NCI-H187 treated with DMSO at 0.1 percent for 48 hours (cell line): ENCODE results near the gene GAB3.
A peak's percentile ranks its signal among the peaks of the same experiment; 100 is the strongest.

Experiments used
- DNase-seq: peaks from one replicate; lab custom pipeline; 2025; lab: John Stamatoyannopoulos, UW

GAB3 gene, protein sequence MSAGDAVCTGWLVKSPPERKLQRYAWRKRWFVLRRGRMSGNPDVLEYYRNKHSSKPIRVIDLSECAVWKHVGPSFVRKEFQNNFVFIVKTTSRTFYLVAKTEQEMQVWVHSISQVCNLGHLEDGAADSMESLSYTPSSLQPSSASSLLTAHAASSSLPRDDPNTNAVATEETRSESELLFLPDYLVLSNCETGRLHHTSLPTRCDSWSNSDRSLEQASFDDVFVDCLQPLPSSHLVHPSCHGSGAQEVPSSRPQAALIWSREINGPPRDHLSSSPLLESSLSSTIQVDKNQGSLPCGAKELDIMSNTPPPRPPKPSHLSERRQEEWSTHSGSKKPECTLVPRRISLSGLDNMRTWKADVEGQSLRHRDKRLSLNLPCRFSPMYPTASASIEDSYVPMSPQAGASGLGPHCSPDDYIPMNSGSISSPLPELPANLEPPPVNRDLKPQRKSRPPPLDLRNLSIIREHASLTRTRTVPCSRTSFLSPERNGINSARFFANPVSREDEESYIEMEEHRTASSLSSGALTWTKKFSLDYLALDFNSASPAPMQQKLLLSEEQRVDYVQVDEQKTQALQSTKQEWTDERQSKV

DNA sequence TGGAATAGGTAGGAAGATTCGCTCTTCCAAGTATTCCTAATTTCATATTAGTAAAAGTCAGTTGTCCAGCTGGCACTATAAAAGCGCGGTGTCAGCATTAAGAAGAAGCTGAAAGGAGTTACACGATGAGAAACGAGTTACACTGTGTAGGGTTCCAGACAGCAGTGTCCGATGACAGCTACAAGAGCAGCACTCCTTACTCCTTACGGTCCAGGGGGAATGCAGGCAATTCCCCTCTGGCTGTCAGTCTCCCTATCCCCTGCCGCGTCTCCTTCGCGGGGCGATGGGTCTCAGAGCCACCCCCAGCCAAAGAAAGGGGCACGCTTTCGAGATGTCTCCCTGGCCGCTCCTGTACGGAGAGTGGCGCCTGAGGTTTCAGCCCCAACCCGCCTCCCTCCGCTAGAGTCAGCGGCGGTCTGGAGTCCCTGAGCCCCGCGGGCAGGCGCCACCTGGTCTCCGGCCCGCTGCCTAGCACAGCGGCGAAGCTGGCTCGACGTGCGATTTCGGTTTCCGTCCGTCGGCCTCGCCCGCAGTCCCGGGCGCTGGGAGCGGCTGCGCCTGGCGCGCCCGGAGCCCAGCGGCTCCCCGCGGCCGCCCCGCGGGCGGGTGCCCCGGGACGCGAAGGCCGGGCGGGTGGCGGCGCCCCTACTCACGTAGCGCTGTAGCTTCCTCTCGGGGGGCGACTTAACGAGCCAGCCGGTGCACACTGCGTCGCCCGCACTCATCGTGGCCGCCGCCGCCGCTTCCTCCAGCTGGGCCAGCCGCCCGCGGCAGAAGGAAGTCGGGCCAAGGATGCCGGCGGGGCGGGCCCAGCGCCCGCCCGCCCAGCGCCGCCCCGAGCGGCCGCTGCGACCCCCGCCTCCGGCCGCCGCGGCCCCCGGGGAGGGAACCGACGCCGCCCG, at the start of gene GAB3:
Gene GAB3, minus strand, starts transcription at position 777 of the 902 bp plus-strand sequence. Its CDS starts 52 bp downstream, at position 725.
- no peak for DNase-seq

DNA sequence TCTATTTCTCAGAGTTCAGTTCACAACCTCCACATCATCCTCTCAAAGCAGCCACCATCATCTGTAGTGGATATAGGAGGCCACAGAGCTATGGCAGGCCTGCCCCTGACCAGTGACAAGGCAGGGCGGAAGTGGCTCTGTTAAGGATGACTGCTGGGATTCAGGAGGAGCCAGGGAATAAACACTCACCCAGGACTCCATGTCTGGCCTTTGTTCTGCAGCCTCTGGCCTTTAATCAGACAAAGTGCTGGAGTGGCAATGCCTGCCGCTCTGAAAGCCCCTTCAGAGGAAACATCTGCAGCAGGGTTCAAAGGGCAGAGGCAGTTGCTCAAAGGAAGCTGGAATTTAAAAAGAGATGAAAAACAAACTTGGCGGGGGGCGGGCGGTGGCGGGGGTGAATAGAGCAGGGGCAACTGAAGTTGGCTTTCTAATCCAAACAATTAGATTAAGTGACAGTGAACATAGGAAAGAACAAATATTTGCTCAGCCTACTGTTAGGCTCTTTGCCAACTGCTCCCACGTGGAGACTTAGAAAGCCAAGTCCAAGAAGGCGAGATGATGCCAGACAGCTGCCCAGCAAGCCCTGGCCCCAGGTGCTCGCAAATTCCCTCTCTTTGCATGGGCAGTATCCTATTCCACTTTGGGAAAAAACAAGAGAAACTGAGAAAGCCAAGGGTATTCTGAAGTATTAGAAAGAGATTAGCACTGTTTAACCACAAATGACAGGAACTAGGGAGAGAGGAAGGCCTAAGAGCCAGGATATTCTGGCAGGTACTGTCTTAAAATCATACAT, 48.9 kb upstream of the GAB3 start:
- DNase-seq, result peak; percentile 86

DNA sequence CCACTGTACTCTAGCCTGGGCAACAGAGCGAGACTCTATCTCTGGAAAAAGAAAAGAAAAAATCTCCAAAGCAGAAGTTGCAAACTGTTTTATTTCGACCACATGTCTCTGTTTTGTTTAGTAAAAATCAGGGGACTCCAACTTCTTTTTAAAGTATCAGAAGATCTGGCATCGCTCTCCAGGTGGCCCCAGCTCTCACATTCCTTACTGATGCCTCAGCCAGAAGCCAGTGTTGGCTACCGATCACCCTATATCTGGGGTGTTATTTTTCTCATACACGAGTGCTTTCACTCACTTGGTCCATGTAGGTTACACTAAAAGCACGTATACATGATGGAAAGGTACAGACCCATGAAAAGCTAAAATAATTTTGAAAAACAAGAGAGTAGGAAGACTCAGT, 46.1 kb upstream of the GAB3 start:
- DNase-seq, result no peak

DNA sequence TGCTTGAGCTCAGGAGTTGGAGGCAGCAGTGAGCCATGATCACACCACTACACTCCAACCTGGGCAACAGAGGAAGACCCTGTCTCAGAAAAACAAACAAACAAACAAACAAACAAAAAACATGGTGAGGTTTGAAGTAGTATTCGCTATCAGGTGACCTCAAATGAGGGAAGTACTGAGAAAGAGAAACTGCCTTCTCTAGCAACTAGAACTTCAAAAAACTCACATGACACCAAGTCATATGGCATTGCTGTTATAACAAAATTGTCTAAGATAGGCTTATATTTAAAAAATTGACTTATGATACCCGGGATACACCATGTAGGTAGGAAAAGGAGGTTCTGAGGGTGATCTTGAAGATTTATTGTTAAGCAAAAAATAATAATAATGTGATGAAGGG, 44.1 kb upstream of the GAB3 start:
- no peak for DNase-seq

DNA sequence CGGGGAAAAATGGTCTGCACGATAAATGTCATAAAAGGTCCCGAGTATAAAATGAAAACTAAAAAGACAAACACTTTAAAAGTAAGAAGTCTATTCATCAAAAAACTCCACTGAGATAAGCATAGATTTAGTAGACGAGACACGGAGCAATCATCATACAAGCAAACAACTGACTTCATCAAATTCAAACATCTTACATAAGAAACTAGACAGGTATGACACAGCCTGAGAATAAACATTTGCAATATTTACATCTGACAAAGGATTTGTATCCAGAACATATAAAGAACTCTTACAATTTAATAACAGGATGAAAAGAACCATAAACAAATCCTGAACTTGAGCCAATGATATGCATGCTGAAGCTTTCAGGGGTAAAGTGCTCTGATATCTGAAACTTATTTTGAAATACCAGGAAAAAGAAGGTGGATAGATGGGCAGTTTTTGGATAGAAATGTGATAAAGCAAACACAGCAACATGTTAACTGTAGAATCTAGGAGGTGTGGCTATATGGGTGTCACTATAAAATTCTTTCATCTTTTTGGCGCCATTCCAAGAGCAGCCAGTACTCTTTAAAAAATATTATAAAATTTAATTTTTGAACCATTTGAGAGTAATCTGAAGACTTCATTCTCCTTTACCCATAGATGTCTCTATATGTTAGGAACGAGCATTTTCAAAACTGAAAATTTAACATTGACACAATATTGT, 42.4 kb upstream of the GAB3 start:
- no peak for DNase-seq

DNA sequence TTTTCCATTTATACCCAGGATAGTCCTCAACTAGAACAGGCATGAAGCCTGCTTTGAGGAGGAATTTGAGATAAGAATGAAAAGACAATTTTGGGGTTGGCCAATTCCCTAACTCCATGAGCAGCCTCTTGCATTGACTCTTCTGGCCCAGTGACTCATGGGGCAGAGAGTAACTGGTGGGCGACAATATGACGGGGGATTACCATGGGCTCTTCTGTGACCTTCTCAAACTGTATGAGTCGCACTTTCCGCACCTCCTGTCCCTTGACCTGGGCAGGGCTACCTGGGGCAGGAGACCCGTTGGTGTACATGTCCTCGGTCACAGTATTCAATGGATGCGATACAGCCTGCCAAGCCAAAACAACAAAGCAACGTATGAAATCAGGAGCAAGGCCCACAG, 41.1 kb upstream of the GAB3 start:
- DNase-seq, result no peak

DNA sequence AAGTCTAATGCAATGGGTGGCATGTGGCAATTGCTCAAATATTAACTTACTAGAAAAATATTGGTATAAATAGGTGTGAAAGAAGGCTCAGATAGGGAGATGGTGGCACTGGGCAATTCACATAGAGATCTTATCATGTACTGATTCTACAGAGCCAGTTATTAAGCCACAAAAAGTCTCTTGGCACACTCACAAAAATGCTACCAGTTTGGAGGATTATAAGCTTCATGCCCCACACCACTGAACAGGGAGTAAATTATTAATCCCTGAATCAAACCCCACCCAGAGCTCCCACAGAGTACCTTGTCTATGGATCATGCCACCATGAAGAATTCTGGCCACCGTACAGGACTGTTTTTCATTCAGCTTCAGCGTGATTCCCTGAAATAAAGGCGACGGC, 40.6 kb upstream of the GAB3 start:
- no peak for DNase-seq

DNA sequence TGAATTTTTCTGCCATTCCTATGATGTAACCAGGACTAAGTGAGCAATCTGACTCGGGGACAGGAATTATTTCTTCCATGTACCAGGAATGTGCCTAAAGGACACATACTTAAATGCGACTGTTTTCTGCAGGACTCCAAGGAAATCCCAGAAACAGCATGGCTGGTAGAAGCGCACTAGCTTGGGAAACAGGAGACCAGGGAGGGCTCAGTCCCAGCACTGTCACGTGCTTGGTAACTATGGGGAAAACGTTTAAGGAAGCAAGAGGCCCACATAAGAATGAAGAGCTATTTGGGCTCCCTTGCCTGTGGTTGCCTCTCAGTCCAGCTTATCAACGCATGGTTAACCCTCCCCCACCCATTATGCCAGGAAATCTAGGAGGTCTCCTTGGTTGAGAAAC, 34.8 kb upstream of the GAB3 start:
- DNase-seq, result no peak

DNA sequence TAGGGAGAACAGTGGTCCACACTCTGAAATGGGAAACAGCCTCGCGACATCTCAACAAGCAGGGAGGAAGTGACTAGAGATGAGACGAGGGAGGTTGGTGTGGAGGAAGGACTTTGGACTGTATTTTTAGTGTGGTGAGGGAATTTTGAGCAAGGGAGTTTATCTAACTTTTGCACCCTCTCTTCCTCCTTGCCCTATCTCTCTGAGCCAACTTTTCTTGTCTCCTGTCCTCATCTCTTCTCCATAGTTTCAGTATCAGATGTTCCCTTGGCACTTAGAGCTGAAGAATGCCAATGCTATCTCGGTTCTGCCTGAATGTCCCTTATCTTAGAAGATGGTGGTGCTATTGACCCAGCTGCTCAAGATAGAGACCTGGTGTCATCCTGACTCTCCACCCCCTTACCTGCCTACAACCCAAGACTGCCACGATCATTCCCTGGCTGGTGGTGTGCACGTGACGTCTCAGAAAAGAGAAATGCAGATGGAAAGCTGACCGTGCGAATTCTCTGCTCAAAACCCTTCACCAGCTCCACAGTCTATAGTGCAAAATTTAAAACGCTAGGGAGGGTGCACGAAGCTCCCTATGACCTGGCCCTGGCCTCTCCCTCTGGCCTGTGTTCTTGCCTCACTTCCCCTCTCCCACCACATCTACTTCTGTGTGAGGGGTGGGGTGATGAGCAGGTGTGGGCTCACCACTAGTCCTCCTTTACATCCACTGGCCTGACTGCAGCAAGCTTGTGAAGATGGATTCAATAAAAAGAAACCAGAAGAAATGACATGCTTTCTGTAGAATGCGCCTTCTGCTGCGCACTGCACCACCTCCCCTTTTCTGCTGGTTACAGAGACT, 33.5 kb upstream of the GAB3 start:
- DNase-seq, result no peak

DNA sequence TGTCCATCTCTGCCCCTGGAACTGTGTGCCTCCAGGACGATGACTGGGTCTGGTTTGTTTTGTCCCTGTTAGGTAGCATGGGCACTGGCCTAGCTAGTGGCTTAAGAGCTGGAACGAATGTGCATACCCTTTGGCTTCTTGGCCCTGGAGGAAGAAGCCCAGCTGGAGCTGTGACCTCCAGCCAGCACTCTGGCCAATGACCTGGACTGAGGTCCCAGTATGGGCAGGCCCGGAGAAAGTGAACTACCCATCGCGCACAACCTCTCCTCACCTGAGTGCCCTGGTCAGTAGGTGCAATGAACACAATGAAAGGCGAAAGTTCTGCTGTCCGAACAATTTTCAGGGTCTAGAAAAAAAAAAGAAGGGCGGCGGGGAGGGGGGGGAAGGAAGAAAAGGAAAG, 30.1 kb upstream of the GAB3 start:
- DNase-seq, result no peak

DNA sequence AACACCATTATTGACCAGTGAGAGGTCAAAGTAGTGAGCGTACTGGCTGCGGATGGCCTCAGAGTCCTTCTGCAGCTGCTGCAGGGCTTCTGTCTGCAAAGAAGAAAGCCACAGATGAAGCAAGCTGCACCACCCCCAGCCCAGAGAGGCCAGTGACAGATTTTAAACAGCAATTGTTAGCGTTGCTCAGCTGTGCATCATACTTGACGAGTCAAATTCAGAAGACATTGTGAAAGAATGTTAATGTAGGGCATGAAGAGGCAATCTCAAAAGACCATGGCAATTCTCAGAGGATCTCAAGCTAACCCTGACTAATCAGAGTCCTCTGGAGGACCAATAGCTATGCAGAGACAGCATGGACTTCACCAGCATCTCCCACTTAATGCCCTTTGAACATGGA, 28.4 kb upstream of the GAB3 start:
- no peak for DNase-seq

DNA sequence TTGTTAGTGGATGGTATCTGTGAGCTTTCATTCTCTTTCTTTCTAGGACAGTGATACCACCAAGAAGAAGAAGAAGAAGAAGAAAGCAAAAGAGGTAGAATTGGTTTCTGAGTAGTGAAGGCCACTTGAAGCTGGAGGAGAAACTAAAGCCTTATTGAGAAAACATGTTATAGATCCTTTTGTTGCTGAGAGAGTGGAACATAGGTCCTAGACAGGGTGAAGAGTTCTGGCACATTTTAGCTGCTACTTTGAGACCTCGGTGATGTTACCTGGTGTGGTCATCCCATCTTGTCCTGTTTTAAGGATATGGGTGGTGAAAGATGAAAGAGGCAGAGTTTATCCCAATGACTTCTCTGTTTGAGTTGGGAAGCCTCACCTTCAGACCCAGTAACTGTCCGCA, 25.9 kb upstream of the GAB3 start:
- DNase-seq, result no peak

DNA sequence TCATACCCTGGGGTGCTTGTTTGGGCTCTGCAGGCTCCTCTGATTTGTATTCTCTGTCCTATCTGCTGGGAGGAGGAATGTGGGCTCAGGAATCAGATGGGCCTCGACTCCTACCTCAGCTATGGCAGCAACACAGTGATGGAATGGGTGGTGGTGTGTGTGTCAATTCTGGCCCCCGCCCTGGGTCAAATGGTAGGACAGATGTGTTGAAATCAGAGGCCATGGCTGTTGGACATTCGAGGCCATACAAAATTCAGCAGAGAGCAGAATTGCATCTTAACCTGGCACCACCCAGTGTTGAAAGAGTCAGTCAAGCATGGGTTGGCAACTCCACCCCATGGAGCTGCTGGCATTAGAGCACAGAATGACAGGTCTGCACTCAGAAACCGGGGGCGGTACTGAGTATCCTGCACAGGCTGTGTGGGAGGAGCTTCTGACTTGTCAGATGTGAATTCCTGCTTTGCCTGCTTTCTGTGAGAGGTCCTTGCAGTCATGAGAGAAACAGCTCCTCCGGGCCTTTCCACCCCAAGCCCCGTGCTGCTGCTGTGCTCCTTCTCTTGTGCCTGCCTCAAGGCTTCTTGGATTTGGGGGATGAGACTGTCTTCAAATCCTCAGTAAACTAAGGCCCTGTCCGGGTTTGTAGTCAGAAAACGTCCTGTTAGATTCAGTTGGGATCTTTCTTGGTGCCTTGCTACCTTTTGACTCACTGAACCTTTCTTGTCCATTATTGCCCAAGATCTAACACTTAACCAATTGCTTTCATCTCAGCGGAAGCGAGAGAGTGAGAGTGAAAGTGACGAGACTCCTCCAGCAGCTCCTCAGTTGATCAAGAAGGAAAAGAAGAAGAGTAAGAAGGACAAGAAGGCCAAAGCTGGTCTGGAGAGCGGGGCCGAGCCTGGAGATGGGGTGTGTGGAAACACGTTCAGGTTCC, 24.8 kb upstream of the GAB3 start:
- DNase-seq, result no peak

DNA sequence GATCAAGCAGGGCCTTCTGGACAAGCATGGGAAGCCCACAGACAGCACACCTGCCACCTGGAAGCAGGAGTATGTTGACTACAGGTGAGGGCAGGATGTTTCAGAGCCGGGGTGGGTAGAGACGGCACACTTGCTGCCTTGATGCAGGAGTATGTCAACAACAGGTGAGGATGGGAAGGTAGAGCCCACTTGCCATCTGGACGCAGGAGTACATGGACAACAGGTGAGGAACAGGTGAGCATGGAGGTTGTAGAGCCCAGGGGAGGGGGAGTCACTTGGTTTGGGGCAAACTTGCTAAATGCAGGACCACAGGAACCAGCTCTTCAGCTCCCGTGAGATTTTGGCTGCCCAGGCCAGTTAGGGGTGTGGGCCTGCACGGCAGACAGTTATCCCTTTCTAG, 23.7 kb upstream of the GAB3 start:
- DNase-seq, result no peak

DNA sequence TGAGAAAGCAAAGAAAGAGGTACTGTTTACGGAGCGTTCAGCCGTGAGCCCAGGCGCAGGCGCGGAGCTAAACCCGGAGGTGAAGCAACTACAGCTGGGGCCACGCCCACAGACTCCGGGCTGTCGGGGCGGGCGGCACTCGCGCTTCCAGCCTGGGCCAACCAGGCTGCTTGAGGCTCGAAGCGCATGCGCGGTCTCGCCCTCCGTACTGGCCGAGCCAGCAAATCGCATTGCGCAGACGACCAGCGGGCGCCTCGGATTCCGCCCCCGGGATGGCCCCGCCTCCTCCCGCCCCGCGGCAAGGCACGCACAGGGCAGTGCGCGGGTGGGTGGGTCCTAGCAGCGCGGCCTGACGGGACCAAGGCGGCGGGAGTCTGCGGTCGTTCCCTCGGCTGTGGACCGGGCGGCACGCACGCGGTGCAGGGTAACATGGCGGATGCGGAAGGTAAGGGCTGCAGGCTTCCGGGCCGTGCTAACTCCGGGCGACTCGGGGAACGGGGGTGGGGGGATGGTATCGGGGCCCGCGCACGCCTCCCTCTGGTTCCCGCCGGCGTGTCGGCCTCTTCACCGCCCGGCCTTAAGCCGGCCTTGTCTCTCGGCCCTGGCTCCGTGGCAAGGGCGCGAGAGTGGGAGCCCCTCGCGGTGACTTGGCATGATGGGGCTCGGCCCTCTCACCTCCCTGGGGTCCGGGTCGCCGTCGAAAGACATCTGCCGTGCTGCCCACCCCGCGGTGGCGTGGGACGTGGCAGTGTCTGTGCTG, 11.8 kb upstream of the GAB3 start, which contains the start of gene DKC1:
Gene DKC1, plus strand, starts transcription at position 328 of the 760 bp plus-strand sequence. Its CDS starts 102 bp downstream, at position 430.
- peak; percentile 97 for DNase-seq

DNA sequence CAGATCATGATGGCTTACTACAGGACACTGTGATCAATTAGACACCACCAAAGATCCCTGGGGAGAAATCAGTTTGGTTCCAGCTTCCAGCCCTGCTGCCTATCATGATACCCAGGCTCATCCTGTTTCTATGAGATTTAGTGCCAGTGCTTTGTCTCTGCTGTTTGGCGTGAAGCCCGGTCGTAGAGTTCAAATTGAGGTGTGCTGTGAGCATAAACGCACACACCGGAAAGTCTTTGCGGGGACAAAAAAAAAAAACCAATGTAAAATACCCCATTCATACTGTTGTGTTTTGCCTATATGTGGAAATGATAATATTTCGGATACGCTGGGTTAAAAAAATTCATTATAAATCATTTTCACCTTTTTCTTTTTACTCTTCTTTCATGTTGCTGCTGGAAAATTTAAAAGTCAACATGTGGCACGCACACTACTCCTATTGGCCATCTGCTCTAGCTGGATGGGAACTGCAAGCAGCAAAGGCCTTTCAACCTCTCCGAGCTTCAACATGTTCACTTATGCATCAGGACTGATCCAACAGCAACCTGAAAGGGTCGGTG, 11.2 kb upstream of the GAB3 start:
- DNase-seq, result no peak

DNA sequence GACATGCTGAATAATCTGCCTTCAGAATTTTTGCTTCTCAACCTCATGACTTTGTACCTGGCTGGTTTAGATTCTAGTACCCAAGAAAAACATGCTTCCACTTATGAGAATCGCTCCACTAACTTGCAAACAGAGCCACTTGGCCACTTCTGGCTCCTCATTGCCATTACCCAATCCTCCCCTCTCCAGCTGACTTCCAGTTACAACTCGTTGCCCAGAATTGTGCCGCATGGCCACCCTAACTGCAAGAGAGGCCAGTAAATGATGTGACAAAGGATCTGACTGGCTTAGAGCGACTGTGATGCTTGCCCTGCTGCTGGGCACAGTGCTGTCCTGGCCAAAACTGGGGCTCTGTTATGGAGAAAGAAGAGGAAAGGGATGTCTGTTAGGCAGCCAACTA, 7.8 kb upstream of the GAB3 start:
- DNase-seq, result no peak

DNA sequence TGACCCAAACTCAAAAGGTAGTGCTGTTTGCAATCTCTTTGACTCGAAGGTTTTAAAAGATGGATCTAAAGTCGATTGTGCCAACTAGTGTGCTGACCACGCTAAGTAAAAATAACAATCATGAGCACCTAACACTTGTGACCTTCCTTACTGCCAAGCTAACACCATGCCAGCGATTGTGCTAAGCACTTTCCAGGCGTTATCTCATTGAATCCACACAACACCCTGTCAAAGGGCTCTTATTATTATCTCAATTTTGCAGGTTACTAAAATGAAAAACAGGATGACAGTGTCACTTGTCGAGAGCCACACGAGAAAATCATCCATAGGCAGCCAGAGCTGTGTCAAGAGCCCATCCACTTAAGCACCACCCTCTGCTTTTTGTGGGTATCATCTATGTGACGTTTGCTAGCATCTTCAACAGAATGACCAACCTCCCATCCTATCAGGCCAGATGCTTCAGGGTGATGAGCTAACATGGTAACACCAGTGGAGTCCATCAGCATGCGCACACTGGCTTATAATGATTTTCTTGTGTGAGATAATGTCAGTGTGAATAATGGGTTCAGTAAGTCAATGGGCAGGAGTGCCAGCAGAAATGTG, 893 bp upstream of the GAB3 start:
- DNase-seq, result no peak
